COLO829 (cell line): ENCODE data around the gene ZNF345.

Source experiments
- DNase-seq: peaks from one replicate; pipeline ENCODE4 v3.0.0; 2012; ENCODE audit warnings: low spot score

Gene ZNF345

GRCh38 chr19:36916991-36917390 lies 66.3 kb downstream of the ZNF345 start:
- no peak for DNase-seq

GRCh38 chr19:36918090-36918489 lies 67.4 kb downstream of the ZNF345 start:
- DNase-seq, result no peak
